HG03066 (cell line): ENCODE measurements around the gene CAPN15.

ENCODE experiments used
- ATAC-seq: cut with Tn5 transposase; IDR thresholded peaks from one replicate; pipeline ENCODE4 v1.9.1; 2021; ENCODE audit warnings: low read depth; ENCODE audit not compliant: unreplicated experiment

CAPN15 gene

DNA sequence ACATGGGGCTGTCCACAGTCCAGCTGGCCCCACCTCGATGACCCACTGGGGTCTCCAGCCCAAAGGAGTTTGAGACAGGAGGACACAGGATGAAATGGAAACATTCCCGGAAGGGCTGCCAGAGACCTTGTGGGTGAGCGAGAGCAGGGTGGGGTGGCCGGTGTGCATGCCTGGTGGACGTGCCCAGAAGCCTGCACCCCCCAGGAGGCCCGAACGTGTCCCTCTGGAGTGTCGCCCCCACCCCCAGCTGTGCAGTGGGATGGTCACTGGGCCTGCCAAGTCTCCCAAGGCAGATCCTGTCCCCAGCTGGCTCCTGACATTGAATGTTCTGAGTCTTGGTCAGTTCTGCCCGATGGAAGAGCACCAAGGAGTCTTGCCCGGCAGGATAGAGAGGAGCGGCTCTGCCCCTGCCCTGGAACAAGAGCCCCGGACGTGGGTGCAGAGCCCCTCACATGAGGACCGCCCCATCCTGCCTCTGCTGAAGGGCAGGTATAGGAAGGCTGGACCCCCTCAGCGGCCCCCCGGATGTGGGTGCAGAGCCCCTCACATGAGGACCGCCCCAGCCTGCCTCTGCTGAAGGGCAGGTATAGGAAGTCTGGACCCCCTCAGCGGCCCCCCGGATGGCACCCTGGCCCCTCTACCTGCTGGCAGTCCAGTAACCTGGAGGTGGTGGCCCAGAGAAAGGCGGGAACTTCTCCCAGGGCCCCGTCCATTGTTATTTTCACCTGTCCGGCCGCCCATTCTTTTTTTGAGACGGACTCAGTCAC, 3.1 kb upstream of the CAPN15 start:
- ATAC-seq: no peak

GRCh38 chr16:525123-525519, 2.4 kb upstream of the CAPN15 start:
- ATAC-seq: no peak

GRCh38 chr16:525520-526180, 1.9 kb upstream of the CAPN15 start:
- ATAC-seq: no peak

GRCh38 chr16:526181-527014, 1.1 kb upstream of the CAPN15 start:
- peak; percentile 3 for ATAC-seq

GRCh38 chr16:528111-529011, 849 bp downstream of the CAPN15 start:
- ATAC-seq: no peak

- no peak for ATAC-seq
These were observed 1.6 kb downstream of the CAPN15 start for GRCh38 chr16:529012-529575.

DNA sequence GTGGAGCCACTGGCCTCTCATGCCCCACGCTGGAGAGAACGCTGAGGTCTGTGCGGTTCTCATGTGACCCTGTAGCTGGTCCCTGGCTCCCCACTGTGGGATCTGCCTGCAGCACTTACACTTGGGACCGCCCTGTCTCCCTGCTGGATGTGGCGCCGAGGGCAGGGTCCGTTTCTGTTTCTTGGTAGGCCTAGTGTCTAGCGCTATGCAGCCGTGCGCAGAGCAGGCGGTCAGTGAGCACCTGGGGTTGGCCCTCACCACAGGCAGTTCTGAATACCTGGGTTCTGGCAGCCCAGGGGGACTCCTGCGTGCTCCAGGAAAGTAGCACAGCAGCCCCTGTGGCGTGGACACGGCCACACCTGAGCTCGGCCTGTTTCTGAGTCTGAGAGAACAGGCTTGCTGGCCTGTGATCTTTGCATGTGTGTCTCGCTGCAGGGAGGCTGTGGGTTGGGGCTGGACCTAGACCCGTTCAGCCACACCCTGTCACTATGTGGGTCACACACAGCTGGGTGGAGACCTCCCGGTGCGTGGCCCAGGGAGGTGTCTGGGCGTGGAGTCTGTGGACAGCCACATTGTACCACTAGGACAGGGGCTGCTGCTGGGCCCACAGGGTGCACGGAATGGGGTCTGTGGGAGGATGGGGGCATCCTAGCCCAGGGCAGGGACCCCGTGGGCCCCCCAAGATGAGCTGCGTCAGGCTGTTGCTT, 2.8 kb downstream of the CAPN15 start:
- no peak for ATAC-seq

DNA sequence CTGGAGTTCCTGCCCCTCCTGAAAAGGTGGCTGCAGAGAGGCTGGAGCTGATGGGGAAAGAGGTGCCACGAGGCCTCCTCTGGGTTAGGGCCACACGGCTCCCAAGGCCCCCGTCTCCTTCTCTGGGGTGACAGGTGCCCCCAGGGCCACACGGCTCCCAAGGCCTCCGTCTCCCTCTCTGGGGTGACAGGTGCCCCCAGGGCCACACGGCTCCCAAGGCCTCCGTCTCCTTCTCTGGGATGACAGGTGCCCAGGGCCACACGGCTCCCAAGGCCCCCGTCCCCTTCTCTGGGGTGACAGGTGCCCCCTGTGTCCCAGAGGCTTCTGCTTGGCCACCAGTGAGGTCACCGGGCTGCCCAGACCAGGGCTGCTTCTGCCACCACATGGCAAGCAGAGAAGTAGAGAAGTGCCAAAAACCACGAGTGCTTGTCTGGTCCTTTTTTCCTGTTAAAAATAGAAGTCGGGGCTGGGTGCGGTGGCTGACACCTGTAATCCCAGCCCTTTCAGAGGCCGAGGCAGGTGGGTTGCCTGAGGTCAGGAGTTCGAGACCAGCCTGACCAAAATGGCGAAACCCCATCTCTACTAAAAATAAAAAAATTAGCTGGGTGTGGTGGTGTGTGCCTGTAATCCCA, 4.1 kb downstream of the CAPN15 start:
- no peak for ATAC-seq

DNA sequence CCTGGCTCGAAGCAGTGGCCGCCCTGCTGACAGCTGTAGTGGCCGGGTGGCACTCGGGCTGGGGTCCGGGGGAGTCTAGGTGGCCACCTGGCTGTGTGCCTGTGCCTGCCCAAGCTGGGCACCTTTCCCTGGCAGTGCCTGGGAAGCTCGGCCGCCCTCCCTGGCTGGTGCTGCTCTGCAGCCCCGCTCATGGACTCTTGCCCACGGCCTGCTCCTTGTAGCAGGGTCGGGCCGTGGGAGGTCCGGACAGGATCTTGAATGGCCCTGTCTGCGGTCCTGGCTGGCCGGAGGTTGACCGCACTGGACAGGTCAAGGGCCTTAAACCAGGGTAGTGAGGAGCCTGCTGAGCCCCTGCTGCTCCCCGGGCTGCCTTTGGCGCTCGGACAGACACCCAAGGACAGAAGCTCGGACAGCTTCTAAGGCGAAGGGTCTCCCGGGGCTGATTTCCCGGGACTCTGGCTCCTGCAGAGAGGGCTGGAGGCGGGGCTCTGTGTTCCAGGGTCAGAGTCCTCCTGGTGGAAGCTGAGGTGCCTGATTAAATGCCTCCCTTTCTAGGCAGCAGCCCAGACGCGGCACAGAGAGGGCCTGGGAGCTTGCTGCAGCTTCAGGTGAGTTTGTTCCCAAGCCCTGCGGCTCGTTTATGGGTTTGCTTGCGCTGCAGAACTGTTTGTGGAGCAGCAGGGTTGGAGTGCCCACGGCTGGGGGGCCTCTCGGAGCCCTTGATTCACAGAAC, 6.0 kb downstream of the CAPN15 start:
- no peak for ATAC-seq

- ATAC-seq: no peak
These were observed 6.6 kb downstream of the CAPN15 start for GRCh38 chr16:534135-534534.

- no peak for ATAC-seq
These were observed 7.4 kb downstream of the CAPN15 start for GRCh38 chr16:534856-535445.

- no peak for ATAC-seq
These were observed 8.2 kb downstream of the CAPN15 start for GRCh38 chr16:535446-536405.

- ATAC-seq: no peak
These were observed 9.2 kb downstream of the CAPN15 start for GRCh38 chr16:536746-537145.

DNA sequence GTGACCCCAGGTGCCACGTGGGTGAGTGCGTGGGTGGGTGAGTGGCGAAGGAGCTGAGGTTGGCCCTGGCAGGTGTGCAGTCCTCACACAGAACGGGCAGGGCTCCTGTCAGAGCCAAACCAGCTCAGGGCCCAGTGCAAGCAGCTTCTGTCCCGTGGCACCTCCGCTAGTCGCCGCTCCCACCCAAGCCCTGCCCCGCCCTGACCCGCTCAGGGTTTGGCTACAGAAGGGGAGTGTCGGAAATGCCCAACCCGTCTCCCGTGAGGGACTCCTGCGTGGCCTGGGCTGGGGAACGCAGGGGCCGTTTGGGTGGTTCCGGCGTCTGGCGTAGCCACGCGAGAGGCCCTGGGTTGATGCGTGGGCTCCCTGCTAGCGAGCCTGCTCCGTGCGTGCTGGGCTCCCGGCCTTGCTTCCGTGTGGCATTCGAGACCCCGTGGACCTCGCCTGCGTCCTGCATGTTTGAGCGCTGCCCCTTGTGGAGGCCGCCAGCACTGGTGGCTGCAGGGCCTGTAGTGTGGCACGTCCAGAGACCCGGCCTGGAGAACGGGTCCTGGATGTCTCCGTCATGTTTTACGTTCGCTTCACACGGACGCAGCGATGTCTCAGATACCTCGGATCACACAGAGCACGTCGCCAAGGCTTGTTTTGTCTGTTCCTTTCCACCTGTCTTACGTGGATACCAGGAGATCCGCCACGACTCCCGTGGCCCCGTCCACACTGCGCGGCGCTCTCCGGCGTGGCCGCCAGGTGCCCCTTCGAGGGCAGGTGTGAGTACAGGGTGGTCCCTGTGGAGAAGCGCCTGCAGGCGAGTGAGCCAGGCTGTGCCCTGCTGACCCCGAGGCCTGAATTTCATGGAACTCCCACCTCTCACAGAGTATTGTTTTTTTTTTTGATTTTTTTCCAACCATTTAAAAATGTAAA, 10.2 kb downstream of the CAPN15 start:
- ATAC-seq: no peak

DNA sequence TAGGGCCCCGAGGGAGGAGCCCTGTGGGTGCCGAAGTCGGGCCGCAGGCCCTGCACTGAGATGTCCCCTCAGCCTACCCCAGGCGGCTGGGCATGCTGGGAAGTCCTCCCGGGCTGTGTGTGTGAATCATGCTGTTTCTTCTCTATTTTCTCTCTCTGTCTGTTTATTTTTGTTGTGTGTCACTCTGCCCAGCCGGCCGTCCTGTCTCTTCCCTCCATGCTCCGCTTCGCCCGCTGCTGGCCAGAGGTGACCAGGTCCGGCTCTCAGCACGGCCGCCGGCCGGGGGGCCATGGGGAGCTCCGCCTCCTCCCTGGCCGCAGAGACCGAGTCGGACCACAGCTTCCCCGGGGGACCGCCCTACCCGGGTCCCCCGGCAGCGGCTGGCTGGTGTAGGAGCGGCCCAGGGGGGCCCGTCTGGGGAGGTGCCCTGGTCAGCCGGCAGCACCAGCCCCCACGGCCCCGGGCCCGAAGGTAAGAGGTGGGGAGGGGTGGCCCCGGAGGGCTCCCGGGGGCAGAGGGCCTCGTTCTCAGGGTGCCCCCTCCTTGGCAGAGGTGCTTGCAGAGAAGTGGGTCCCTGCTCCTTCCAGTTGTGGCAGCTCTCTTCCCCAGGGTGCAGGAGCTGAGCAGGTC, 12.5 kb downstream of the CAPN15 start:
- ATAC-seq: no peak
